T-helper 2 cell treated with Interferon-gamma antibody and Interleukin-4, amounts not matched to agents 5 μg/mL and 100 μg/mL, for 36 hours (primary cell): ENCODE data around the gene PSORS1C1.

Source experiments
- DNase-seq: peaks from one replicate; pipeline ENCODE4 v3.0.0; 2021; ENCODE audit warnings: low spot score
- H3K27ac Mint-ChIP-seq: one replicate; pipeline ENCODE4 v1.8.0; 2021; ENCODE audit warnings: mild to moderate bottlenecking, mixed read lengths
- H3K27me3 Mint-ChIP-seq: one replicate; pipeline ENCODE4 v1.8.0; 2021; ENCODE audit warnings: low read depth, mixed read lengths
- H3K36me3 Mint-ChIP-seq: one replicate; pipeline ENCODE4 v1.8.0; 2021; ENCODE audit warnings: low read depth, mixed read lengths
- H3K4me1 Mint-ChIP-seq: one replicate; pipeline ENCODE4 v1.8.0; 2021; ENCODE audit warnings: low read depth, mixed read lengths
- H3K4me3 Mint-ChIP-seq: one replicate; pipeline ENCODE4 v1.8.0; 2022; ENCODE audit warnings: mild to moderate bottlenecking, moderate library complexity, mixed read lengths
- H3K9me3 Mint-ChIP-seq: one replicate; pipeline ENCODE4 v1.8.0; 2021; ENCODE audit warnings: mixed read lengths

Gene PSORS1C1

GRCh38 chr6:31087494-31088089 is 27.0 kb upstream of the PSORS1C1 start:
- Mint-ChIP-seq H3K27ac (no peak overlapping the region), H3K4me3 (no peak overlapping the region), H3K9me3 (no peaks in the 10 kb centered on the region)

GRCh38 chr6:31090275-31090972 is 24.2 kb upstream of the PSORS1C1 start:
- Mint-ChIP-seq H3K4me1 (peaks cover 19% of the 10 kb centered on the region), H3K4me3 (no peak overlapping the region), H3K36me3 (no peaks in the 10 kb centered on the region), H3K9me3 (no peaks in the 10 kb centered on the region), H3K27ac (no peak overlapping the region), H3K27me3 (peaks cover 10% of the 10 kb centered on the region)
- DNase-seq, result no peak

More at GRCh38 chr6:31087494-31088089, 27.0 kb upstream of the PSORS1C1 start:
- Mint-ChIP-seq H3K36me3 (no peaks in the 10 kb centered on the region), H3K4me1 (peaks cover 9% of the 10 kb centered on the region), H3K27me3 (peaks cover 16% of the 10 kb centered on the region)
- peak; percentile 79 for DNase-seq

GRCh38 chr6:31090973-31091364 is 23.6 kb upstream of the PSORS1C1 start:
- no peaks in the 10 kb centered on the region for H3K9me3 Mint-ChIP-seq
- no peaks in the 10 kb centered on the region for H3K36me3 Mint-ChIP-seq
- H3K4me1 Mint-ChIP-seq, result peaks cover 19% of the 10 kb centered on the region
- H3K4me3 Mint-ChIP-seq, result no peak overlapping the region
- DNase-seq, result no peak
- H3K27ac Mint-ChIP-seq, result no peak overlapping the region
- peaks cover 6% of the 10 kb centered on the region for H3K27me3 Mint-ChIP-seq

GRCh38 chr6:31091680-31092079 is 22.9 kb upstream of the PSORS1C1 start:
- no peaks in the 10 kb centered on the region for H3K9me3 Mint-ChIP-seq
- DNase-seq, result no peak
- H3K27me3 Mint-ChIP-seq, result peaks cover 5% of the 10 kb centered on the region
- H3K27ac Mint-ChIP-seq, result no peak overlapping the region
- no peak overlapping the region for H3K4me3 Mint-ChIP-seq
- no peaks in the 10 kb centered on the region for H3K36me3 Mint-ChIP-seq
- peaks cover 19% of the 10 kb centered on the region for H3K4me1 Mint-ChIP-seq

- Mint-ChIP-seq H3K27me3 (peaks cover 5% of the 10 kb centered on the region), H3K9me3 (no peaks in the 10 kb centered on the region), H3K36me3 (no peaks in the 10 kb centered on the region), H3K4me1 (peaks cover 17% of the 10 kb centered on the region), H3K4me3 (no peak overlapping the region), H3K27ac (no peak overlapping the region)
- DNase-seq, result no peak
Observed at GRCh38 chr6:31092238-31092637, 22.4 kb upstream of the PSORS1C1 start.

- H3K27ac Mint-ChIP-seq, result no peak overlapping the region
- H3K4me1 Mint-ChIP-seq, result peaks cover 15% of the 10 kb centered on the region
- no peak overlapping the region for H3K4me3 Mint-ChIP-seq
- no peaks in the 10 kb centered on the region for H3K36me3 Mint-ChIP-seq
- H3K9me3 Mint-ChIP-seq, result no peaks in the 10 kb centered on the region
- peaks cover 3% of the 10 kb centered on the region for H3K27me3 Mint-ChIP-seq
- DNase-seq, result no peak
Observed at GRCh38 chr6:31092769-31093505, 21.7 kb upstream of the PSORS1C1 start.

- Mint-ChIP-seq H3K9me3 (no peaks in the 10 kb centered on the region), H3K27ac (peak overlapping the region; percentile 52), H3K36me3 (no peaks in the 10 kb centered on the region), H3K4me1 (peaks cover 15% of the 10 kb centered on the region), H3K27me3 (peaks cover 9% of the 10 kb centered on the region), H3K4me3 (no peak overlapping the region)
- no peak for DNase-seq
Observed at GRCh38 chr6:31094389-31094881, 20.2 kb upstream of the PSORS1C1 start.

GRCh38 chr6:31096215-31096614 is 18.4 kb upstream of the PSORS1C1 start:
- H3K27me3 Mint-ChIP-seq, result peaks cover 11% of the 10 kb centered on the region
- H3K9me3 Mint-ChIP-seq, result no peaks in the 10 kb centered on the region
- no peak overlapping the region for H3K4me3 Mint-ChIP-seq
- peaks cover 15% of the 10 kb centered on the region for H3K4me1 Mint-ChIP-seq
- DNase-seq, result no peak
- no peaks in the 10 kb centered on the region for H3K36me3 Mint-ChIP-seq
- no peak overlapping the region for H3K27ac Mint-ChIP-seq

GRCh38 chr6:31096656-31097055 is 17.9 kb upstream of the PSORS1C1 start:
- H3K36me3 Mint-ChIP-seq, result no peaks in the 10 kb centered on the region
- no peak overlapping the region for H3K27ac Mint-ChIP-seq
- peaks cover 11% of the 10 kb centered on the region for H3K27me3 Mint-ChIP-seq
- H3K9me3 Mint-ChIP-seq, result no peaks in the 10 kb centered on the region
- H3K4me1 Mint-ChIP-seq, result peaks cover 15% of the 10 kb centered on the region
- H3K4me3 Mint-ChIP-seq, result no peak overlapping the region
- DNase-seq, result no peak

GRCh38 chr6:31098449-31098938 is 16.1 kb upstream of the PSORS1C1 start:
- Mint-ChIP-seq H3K27me3 (peaks cover 11% of the 10 kb centered on the region), H3K36me3 (no peaks in the 10 kb centered on the region), H3K27ac (no peak overlapping the region), H3K9me3 (no peaks in the 10 kb centered on the region), H3K4me1 (peaks cover 15% of the 10 kb centered on the region), H3K4me3 (no peak overlapping the region)
- DNase-seq, result no peak

- no peak for DNase-seq
- Mint-ChIP-seq H3K9me3 (no peaks in the 10 kb centered on the region), H3K36me3 (no peaks in the 10 kb centered on the region), H3K4me1 (no peaks in the 10 kb centered on the region), H3K4me3 (no peak overlapping the region), H3K27ac (no peak overlapping the region), H3K27me3 (peaks cover 14% of the 10 kb centered on the region)
Observed at GRCh38 chr6:31103136-31103535, 11.5 kb upstream of the PSORS1C1 start.

- peaks cover 5% of the 10 kb centered on the region for H3K27me3 Mint-ChIP-seq
- no peak overlapping the region for H3K27ac Mint-ChIP-seq
- H3K4me1 Mint-ChIP-seq, result no peaks in the 10 kb centered on the region
- DNase-seq, result no peak
- H3K36me3 Mint-ChIP-seq, result no peaks in the 10 kb centered on the region
- no peak overlapping the region for H3K4me3 Mint-ChIP-seq
- H3K9me3 Mint-ChIP-seq, result no peaks in the 10 kb centered on the region
Observed at GRCh38 chr6:31107052-31107451, 7.5 kb upstream of the PSORS1C1 start.

- H3K27ac Mint-ChIP-seq, result no peak overlapping the region
- H3K4me3 Mint-ChIP-seq, result no peak overlapping the region
- H3K36me3 Mint-ChIP-seq, result no peaks in the 10 kb centered on the region
- no peaks in the 10 kb centered on the region for H3K9me3 Mint-ChIP-seq
- H3K27me3 Mint-ChIP-seq, result peaks cover 14% of the 10 kb centered on the region
- no peaks in the 10 kb centered on the region for H3K4me1 Mint-ChIP-seq
- DNase-seq, result no peak
Observed at GRCh38 chr6:31110825-31111582, 3.6 kb upstream of the PSORS1C1 start.
